ENCODE measurements around the gene BHLHE41.

BHLHE41 gene

DNA sequence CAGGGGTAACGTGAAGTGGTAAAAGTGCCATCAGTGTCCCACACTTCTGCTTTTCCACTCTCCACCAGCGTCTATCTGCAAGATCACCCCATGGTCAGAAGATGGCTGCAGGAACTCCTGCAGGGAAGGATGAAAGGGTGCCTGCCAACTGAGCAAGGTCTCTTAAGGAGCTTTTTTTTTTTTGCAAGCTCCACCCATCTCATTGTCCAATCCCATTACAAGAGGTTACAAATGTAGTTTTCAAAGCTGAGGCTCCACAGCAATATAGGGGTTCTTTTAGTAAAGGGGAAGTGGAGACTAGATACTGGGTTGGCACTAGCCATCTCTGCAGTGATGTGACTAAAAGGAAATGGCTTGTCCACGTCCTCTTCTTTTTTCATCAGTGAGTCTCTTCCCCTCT is 5.9 kb upstream of the BHLHE41 start:
- Histone ChIP-seq H3K79me1 (replicated peaks; ENCODE audit: low read length, poor library complexity, severe bottlenecking) (no peaks in the 10 kb centered on the region), H2BK5ac (ENCODE audit: low read depth, low read length, poor library complexity, severe bottlenecking) (no peak overlapping the region), H3K18ac (ENCODE audit: low read depth in 1 of 2, low read length in 2 of 2) (no peak overlapping the region), H2AFZ (ENCODE audit: low read depth, low read length) (no peak overlapping the region), H4K91ac (ENCODE audit: low read length) (no peak overlapping the region), H3K23ac (ENCODE audit: low read length in 2 of 2) (no peak overlapping the region), H3K36me3 (ENCODE audit: control insufficient read depth in 1 of 2, insufficient read depth in 2 of 2, low read depth in 1 of 2, low read length in 2 of 2) (no peaks in the 10 kb centered on the region), H2BK120ac (ENCODE audit: low read depth, low read length) (no peak overlapping the region), H3K4me3 (ENCODE audit: insufficient read depth in 1 of 2, low read depth in 1 of 2, low read length in 2 of 2) (no peak overlapping the region), H3K9me3 (ENCODE audit: control insufficient read depth, low read length) (no peaks in the 10 kb centered on the region), H4K8ac (ENCODE audit: low read length) (no peak overlapping the region), H3K9ac (ENCODE audit: low read length) (no peak overlapping the region), H2BK12ac (ENCODE audit: low read length in 2 of 2) (no peak overlapping the region), H3K4me2 (ENCODE audit: low read length, poor library complexity, severe bottlenecking) (no peak overlapping the region), H3K27ac (ENCODE audit: low read length, poor library complexity, severe bottlenecking) (no peak overlapping the region), H3K4me1 (ENCODE audit: control insufficient read depth, insufficient read depth, low read depth, low read length) (peaks cover 7% of the 10 kb centered on the region), H3K14ac (ENCODE audit: low read length in 2 of 2) (no peak overlapping the region), H2AK5ac (ENCODE audit: low read length, severe bottlenecking) (no peak overlapping the region), H3K27me3 (ENCODE audit: control insufficient read depth in 1 of 2, insufficient read depth in 1 of 2, low read length in 2 of 2) (peaks cover 4 to 9% of the 10 kb centered on the region in 2 experiments), H3K4ac (ENCODE audit: low read depth in 1 of 2, low read length in 2 of 2) (no peak overlapping the region), H2BK15ac (ENCODE audit: low read depth, poor library complexity, severe bottlenecking) (no peak overlapping the region)
- no peak for DNase-seq
- WGBS: 91% methylated on average over 3 of the region's 3 CpGs

DNA sequence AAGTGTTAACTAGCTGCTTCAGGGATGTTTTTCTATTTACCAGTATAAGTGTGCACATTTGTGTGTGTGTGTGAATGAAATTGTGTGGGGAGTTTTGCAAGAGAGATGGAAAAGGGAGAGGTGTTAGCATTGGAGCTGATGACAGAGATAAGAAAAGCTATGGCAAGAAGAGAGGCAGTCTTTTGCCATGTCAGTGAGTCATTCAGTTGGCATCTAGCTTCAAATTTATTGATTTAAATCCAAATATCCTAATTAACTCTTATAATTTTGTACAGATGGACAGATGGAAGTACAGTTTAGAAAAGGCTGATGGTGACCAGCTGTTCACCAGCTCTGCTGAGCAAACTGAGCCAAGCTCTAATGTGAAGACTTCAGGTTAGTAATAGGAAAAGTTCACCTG is 3.3 kb upstream of the BHLHE41 start:
- Histone ChIP-seq H3K18ac (ENCODE audit: low read depth in 1 of 2, low read length in 2 of 2) (no peak overlapping the region), H3K4me3 (ENCODE audit: insufficient read depth in 1 of 2, low read depth in 1 of 2, low read length in 2 of 2) (no peak overlapping the region), H3K4me2 (ENCODE audit: low read length, poor library complexity, severe bottlenecking) (no peak overlapping the region), H3K4ac (ENCODE audit: low read depth in 1 of 2, low read length in 2 of 2) (no peak overlapping the region), H3K14ac (ENCODE audit: low read length in 2 of 2) (no peak overlapping the region), H3K9me3 (ENCODE audit: control insufficient read depth, low read length) (no peaks in the 10 kb centered on the region), H4K8ac (ENCODE audit: low read length) (no peak overlapping the region), H2BK5ac (ENCODE audit: low read depth, low read length, poor library complexity, severe bottlenecking) (no peak overlapping the region), H2BK120ac (ENCODE audit: low read depth, low read length) (no peak overlapping the region), H3K9ac (ENCODE audit: low read length) (no peak overlapping the region), H2BK15ac (ENCODE audit: low read depth, poor library complexity, severe bottlenecking) (no peak overlapping the region), H3K27me3 (ENCODE audit: control insufficient read depth in 1 of 2, insufficient read depth in 1 of 2, low read length in 2 of 2) (peaks cover 4 to 9% of the 10 kb centered on the region in 2 experiments), H4K91ac (ENCODE audit: low read length) (no peak overlapping the region), H3K4me1 (ENCODE audit: control insufficient read depth, insufficient read depth, low read depth, low read length) (peaks cover 2% of the 10 kb centered on the region), H3K79me1 (replicated peaks; ENCODE audit: low read length, poor library complexity, severe bottlenecking) (no peaks in the 10 kb centered on the region), H2AFZ (ENCODE audit: low read depth, low read length) (no peak overlapping the region), H2AK5ac (ENCODE audit: low read length, severe bottlenecking) (no peak overlapping the region), H3K36me3 (ENCODE audit: control insufficient read depth in 1 of 2, insufficient read depth in 2 of 2, low read depth in 1 of 2, low read length in 2 of 2) (no peaks in the 10 kb centered on the region), H3K27ac (ENCODE audit: low read length, poor library complexity, severe bottlenecking) (no peak overlapping the region), H2BK12ac (ENCODE audit: low read length in 2 of 2) (no peak overlapping the region), H3K23ac (ENCODE audit: low read length in 2 of 2) (no peak overlapping the region)
- no peak for DNase-seq

GRCh38 chr12:26127404-26127803 is 2.6 kb upstream of the BHLHE41 start:
- no peaks in the 10 kb centered on the region for H3K79me1 ChIP-seq (replicated peaks; ENCODE audit: low read length, poor library complexity, severe bottlenecking)
- H4K8ac ChIP-seq (ENCODE audit: low read length): no peak overlapping the region
- no peak overlapping the region for H3K23ac ChIP-seq (ENCODE audit: low read length in 2 of 2)
- no peak overlapping the region for H2AFZ ChIP-seq (ENCODE audit: low read depth, low read length)
- H3K27ac ChIP-seq (ENCODE audit: low read length, poor library complexity, severe bottlenecking): no peak overlapping the region
- H3K27me3 ChIP-seq (ENCODE audit: control insufficient read depth in 1 of 2, insufficient read depth in 1 of 2, low read length in 2 of 2): peaks cover 4 to 5% of the 10 kb centered on the region in 2 experiments
- no peak overlapping the region for H2BK12ac ChIP-seq (ENCODE audit: low read length in 2 of 2)
- DNase-seq: no peak
- no peaks in the 10 kb centered on the region for H3K9me3 ChIP-seq (ENCODE audit: control insufficient read depth, low read length)
- no peak overlapping the region for H3K14ac ChIP-seq (ENCODE audit: low read length in 2 of 2)
- no peak overlapping the region for H3K4me2 ChIP-seq (ENCODE audit: low read length, poor library complexity, severe bottlenecking)
- no peak overlapping the region for H3K18ac ChIP-seq (ENCODE audit: low read depth in 1 of 2, low read length in 2 of 2)
- no peak overlapping the region for H4K91ac ChIP-seq (ENCODE audit: low read length)
- 78% methylated on average over 2 of the region's 2 CpGs for WGBS
- no peak overlapping the region for H2BK5ac ChIP-seq (ENCODE audit: low read depth, low read length, poor library complexity, severe bottlenecking)
- peaks cover 2% of the 10 kb centered on the region for H3K4me1 ChIP-seq (ENCODE audit: control insufficient read depth, insufficient read depth, low read depth, low read length)
- peak overlapping the region; percentile 44 for H2AK5ac ChIP-seq (ENCODE audit: low read length, severe bottlenecking)
- no peaks in the 10 kb centered on the region for H3K36me3 ChIP-seq (ENCODE audit: control insufficient read depth in 1 of 2, insufficient read depth in 2 of 2, low read depth in 1 of 2, low read length in 2 of 2)
- no peak overlapping the region for H3K4me3 ChIP-seq (ENCODE audit: insufficient read depth in 1 of 2, low read depth in 1 of 2, low read length in 2 of 2)
- no peak overlapping the region for H2BK15ac ChIP-seq (ENCODE audit: low read depth, poor library complexity, severe bottlenecking)
- no peak overlapping the region for H2BK120ac ChIP-seq (ENCODE audit: low read depth, low read length)
- H3K4ac ChIP-seq (ENCODE audit: low read depth in 1 of 2, low read length in 2 of 2): no peak overlapping the region
- H3K9ac ChIP-seq (ENCODE audit: low read length): peak overlapping the region; percentile 98

GRCh38 chr12:26126340-26127284 is 1.8 kb upstream of the BHLHE41 start:
- Histone ChIP-seq H3K9ac (ENCODE audit: low read length) (peak overlapping the region; percentile 98), H2BK5ac (ENCODE audit: low read depth, low read length, poor library complexity, severe bottlenecking) (peak overlapping the region; percentile 85), H3K4ac (ENCODE audit: low read depth in 1 of 2, low read length in 2 of 2) (no peak overlapping the region), H3K18ac (ENCODE audit: low read depth in 1 of 2, low read length in 2 of 2) (peak overlapping the region; percentile 43 to 84), H2AK5ac (ENCODE audit: low read length, severe bottlenecking) (peak overlapping the region; percentile 44), H3K9me3 (ENCODE audit: control insufficient read depth, low read length) (no peaks in the 10 kb centered on the region), H3K4me3 (ENCODE audit: insufficient read depth in 1 of 2, low read depth in 1 of 2, low read length in 2 of 2) (peak overlapping the region; percentile 79 to 91), H2AFZ (ENCODE audit: low read depth, low read length) (no peak overlapping the region), H3K4me2 (ENCODE audit: low read length, poor library complexity, severe bottlenecking) (peak overlapping the region; percentile 99), H4K8ac (ENCODE audit: low read length) (no peak overlapping the region), H3K4me1 (ENCODE audit: control insufficient read depth, insufficient read depth, low read depth, low read length) (peaks cover 5% of the 10 kb centered on the region), H3K79me1 (replicated peaks; ENCODE audit: low read length, poor library complexity, severe bottlenecking) (no peaks in the 10 kb centered on the region), H3K27me3 (ENCODE audit: control insufficient read depth in 1 of 2, insufficient read depth in 1 of 2, low read length in 2 of 2) (peaks cover under 1 to 4% of the 10 kb centered on the region in 2 experiments), H3K14ac (ENCODE audit: low read length in 2 of 2) (no peak overlapping the region), H3K27ac (ENCODE audit: low read length, poor library complexity, severe bottlenecking) (peak overlapping the region; percentile 88), H2BK12ac (ENCODE audit: low read length in 2 of 2) (peak overlapping the region in 1 of 2 experiments; percentile 24), H4K91ac (ENCODE audit: low read length) (no peak overlapping the region), H3K23ac (ENCODE audit: low read length in 2 of 2) (no peak overlapping the region), H3K36me3 (ENCODE audit: control insufficient read depth in 1 of 2, insufficient read depth in 2 of 2, low read depth in 1 of 2, low read length in 2 of 2) (no peaks in the 10 kb centered on the region), H2BK120ac (ENCODE audit: low read depth, low read length) (no peak overlapping the region), H2BK15ac (ENCODE audit: low read depth, poor library complexity, severe bottlenecking) (no peak overlapping the region)
- DNase-seq: peak; percentile 90
- WGBS: 2% methylated on average over 51 of the region's 60 CpGs
